ENCODE data around the gene SPECC1L. TPM values are rescaled to one million over a fixed set of nuclear protein-coding genes. Genes with fewer than 3 reads are reported as not detected.
"Not testable (repeated sequence)": the region's sequence is repeated elsewhere in the genome, so short reads cannot be mapped to it uniquely, and the experiment has no call there.

SPECC1L gene
- total and polyA plus RNA-seq, 10 donors: 5.0 to 65.4 (median 41.5) TPM

DNA sequence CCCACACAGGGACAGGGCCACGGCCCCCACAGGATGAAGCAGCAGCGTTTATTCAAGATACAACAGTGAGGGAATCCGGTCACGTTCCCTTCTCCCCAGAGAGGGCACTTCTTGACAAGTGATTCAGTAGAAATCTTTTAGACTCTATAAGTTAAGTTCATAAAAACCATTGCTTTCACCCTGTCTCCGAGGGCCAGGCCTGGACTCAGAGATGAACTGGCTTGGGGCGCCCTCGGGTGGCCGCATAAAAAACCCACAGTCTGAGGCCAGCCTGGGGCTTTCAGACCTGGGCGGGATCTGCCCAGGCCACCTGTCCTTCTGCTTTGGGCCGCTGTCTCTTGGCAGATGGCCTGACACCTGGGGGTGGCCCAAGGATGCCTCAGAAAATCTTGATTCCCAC is 11.2 kb upstream of the SPECC1L start:
- H3K27me3 ChIP-seq (replicated peaks in 1 of 7); H3K4me3 ChIP-seq; intact Hi-C loops (cut with DNase I; ENCODE audit: low total_unique reads); H3K4me1 ChIP-seq; H3K36me3 ChIP-seq; H3K9me3 ChIP-seq: not testable (repeated sequence)
- peak overlapping the region in 4 of 8 donors; percentile 23 to 52 (median 45) for H3K27ac ChIP-seq
- 0 to 8% (median 0%) methylated on average over 4 to 9 of the region's 10 CpGs; no CpG with 5 or more reads in 1 of the 5 donors for WGBS, 5 donors
- DNase-seq: peak; percentile 88
- TF ChIP-seq, protein P1, sequence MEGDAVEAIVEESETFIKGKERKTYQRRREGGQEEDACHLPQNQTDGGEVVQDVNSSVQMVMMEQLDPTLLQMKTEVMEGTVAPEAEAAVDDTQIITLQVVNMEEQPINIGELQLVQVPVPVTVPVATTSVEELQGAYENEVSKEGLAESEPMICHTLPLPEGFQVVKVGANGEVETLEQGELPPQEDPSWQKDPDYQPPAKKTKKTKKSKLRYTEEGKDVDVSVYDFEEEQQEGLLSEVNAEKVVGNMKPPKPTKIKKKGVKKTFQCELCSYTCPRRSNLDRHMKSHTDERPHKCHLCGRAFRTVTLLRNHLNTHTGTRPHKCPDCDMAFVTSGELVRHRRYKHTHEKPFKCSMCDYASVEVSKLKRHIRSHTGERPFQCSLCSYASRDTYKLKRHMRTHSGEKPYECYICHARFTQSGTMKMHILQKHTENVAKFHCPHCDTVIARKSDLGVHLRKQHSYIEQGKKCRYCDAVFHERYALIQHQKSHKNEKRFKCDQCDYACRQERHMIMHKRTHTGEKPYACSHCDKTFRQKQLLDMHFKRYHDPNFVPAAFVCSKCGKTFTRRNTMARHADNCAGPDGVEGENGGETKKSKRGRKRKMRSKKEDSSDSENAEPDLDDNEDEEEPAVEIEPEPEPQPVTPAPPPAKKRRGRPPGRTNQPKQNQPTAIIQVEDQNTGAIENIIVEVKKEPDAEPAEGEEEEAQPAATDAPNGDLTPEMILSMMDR (IDR thresholded peaks at IDR 0.05 in 8 of 11, conservative IDR thresholded peaks at IDR 0.05 in 3 of 11): peak in 9 of 11 experiments; percentile 12 to 69 (median 42)

DNA sequence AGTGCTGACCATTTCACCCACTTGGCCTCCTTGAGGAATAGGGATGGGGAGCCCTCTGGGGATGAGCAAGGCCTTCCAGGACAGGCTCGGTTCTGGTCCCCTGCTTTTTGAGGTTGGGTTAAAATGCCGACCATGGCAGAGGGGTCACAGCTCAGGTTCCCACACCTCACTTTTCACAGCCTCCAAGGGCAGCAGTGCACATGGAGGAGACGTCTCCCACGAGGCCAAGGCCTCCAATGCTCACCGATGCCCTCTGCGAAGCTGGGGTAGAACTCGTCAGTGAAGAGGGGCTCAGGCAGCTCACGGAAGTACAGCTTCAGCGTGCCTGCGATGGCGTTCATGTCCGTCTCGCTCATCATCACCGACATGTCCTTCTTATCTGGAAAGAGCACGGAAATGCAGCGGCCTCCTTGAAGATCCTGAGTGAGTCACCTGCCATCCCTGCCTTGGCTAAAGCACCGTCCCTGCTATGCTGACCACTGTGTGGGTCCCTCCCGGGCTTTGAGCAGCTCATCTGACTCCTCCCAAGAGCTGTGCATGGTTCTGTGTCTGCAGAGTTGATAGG is 8.4 kb upstream of the SPECC1L start:
- WGBS, 5 donors: 89 to 95% (median 93%) methylated on average over 14 to 18 of the region's 18 CpGs
- H3K36me3 ChIP-seq; H3K9me3 ChIP-seq; H3K27ac ChIP-seq; intact Hi-C loops (cut with DNase I; ENCODE audit: low total_unique reads); H3K4me3 ChIP-seq; H3K27me3 ChIP-seq (replicated peaks in 1 of 7); DNase-seq: not testable (repeated sequence)
- H3K4me1 ChIP-seq: peaks cover 0 to 22% (median 9%) of the 10 kb centered on the region in 6 donors

DNA sequence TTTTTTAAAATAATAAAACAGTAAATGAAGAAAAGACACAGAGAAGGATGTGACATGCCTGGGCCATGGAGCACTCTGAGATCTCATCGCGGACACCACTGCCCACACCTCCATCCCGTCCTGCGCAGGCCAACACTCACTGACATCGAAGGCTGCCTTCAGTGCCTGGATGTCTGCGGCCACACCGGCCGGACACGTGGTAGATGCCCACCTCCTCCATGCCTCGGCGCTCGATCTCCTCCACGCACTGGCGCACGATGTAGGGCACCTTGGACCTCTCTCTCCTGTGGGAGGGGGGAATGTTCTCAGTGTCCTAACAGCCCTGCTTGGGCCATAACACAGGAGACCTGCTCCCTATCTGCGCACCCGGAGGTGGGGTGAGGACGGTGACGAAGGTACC is 7.2 kb upstream of the SPECC1L start:
- WGBS, 5 donors: 94 to 97% (median 96%) methylated on average over 15 to 19 of the region's 19 CpGs
- intact Hi-C loops (cut with DNase I; ENCODE audit: low total_unique reads); H3K4me3 ChIP-seq; H3K27ac ChIP-seq; H3K9me3 ChIP-seq; DNase-seq; H3K36me3 ChIP-seq; H3K27me3 ChIP-seq (replicated peaks in 1 of 7): not testable (repeated sequence)
- H3K4me1 ChIP-seq: peaks cover 0 to 22% (median 9%) of the 10 kb centered on the region in 6 donors

DNA sequence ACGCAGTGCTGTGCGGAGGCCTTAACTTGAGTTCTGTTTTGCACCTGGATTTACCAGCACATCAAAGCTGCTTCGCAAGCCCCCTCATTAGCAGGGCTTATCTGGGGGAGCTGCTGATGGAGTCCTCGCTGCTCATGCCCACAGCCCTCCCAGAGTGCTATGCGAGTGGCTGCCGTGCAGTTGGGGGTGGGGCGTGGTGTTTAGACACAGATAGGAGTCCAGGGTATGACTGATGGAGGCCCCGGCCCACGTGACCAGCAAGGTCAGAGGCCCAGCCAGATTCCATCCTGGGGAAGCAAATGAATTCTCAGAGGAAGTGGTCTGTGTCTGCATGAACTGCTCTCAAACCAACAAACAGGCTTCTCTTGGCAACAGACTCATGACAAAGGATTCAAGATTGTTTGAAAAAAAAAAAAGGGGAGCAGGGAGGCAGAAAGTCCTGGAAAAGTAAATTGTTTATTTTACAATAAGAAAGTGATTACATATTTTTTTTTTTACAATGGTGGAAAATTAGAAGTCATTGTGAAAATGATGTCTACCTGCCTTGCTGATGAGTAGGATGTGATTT is 6.2 kb upstream of the SPECC1L start:
- DNase-seq; H3K27me3 ChIP-seq (replicated peaks in 1 of 7); H3K36me3 ChIP-seq; intact Hi-C loops (cut with DNase I; ENCODE audit: low total_unique reads); H3K4me3 ChIP-seq; H3K9me3 ChIP-seq: not testable (repeated sequence)
- peak overlapping the region in 3 of 8 donors; percentile 21 to 40 (median 21) for H3K27ac ChIP-seq
- peaks cover 0 to 20% (median 9%) of the 10 kb centered on the region in 6 donors for H3K4me1 ChIP-seq
- WGBS, 5 donors: 0 to 81% (median 77%) methylated on average over 1 to 4 of the region's 9 CpGs

DNA sequence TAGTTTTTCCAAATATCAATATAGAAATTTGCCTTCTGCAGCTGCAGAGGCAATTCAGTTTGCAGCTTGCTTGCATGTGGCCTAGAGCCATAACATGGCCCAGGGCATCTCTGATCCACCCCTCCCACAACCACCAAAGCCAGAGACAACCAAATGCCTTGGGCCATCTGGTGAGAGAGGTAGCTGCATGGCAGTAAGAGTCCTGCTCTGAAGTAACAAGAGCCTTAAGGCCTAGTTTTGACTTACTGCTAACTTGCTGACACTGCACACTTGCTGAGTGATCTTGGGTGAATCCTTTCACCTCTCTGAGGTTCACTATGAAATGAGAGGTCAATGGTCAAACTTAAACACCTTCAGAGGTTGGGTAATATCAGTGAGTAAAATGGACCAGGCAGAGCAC is 4.9 kb upstream of the SPECC1L start:
- TF ChIP-seq, protein P1 (IDR thresholded peaks at IDR 0.05 in 8 of 11, conservative IDR thresholded peaks at IDR 0.05 in 3 of 11): no peak
- TF ChIP-seq POLR2A (IDR thresholded peaks at IDR 0.05): no peak
- no peak for TF ChIP-seq POLR2AphosphoS5 (IDR thresholded peaks at IDR 0.05)
- Histone ChIP-seq H3K9me3 (no peaks in the 10 kb centered on the region), H3K36me3 (no peaks in the 10 kb centered on the region), H3K4me1 (peaks cover 0 to 19% (median 12%) of the 10 kb centered on the region in 6 donors), H3K4me3 (no peak overlapping the region), H3K27me3 (replicated peaks in 1 of 7) (no peaks in the 10 kb centered on the region), H3K27ac (peak overlapping the region in 1 of 8 donors; percentile 40)
- intact Hi-C loops (cut with DNase I; ENCODE audit: low total_unique reads): no loop called here
- DNase-seq: no peak

DNA sequence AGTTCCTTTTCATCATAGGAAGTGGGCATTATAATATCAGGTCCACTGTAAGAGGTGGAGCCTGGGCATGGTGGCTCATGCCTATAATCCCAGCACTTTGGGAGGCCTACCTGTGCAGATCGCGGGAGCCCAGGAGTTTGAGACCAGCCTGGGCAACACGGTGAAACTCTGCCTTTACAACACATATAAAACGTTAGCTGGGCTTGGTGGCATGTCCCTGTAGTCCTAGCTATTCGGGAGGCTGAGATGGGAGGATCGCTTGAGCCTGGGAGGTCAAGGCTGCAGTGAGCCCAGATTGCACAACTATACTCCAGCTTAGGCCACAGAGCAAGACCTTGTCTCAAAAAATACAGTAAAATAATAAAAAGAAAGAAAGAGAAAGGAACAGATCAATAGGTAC is 4.1 kb upstream of the SPECC1L start:
- H3K27me3 ChIP-seq (replicated peaks in 1 of 7); intact Hi-C loops (cut with DNase I; ENCODE audit: low total_unique reads); DNase-seq; H3K9me3 ChIP-seq; H3K36me3 ChIP-seq; H3K4me3 ChIP-seq: not testable (repeated sequence)
- Histone ChIP-seq H3K4me1 (peaks cover under 1 to 23% (median 16%) of the 10 kb centered on the region in 6 donors), H3K27ac (peak overlapping the region in 1 of 8 donors; percentile 40)
- 86 to 94% (median 91%) methylated on average over 6 of the region's 6 CpGs for WGBS, 5 donors
